RPMI8226 (cell line): ENCODE results near the gene TRPM4.
"Not testable (repeated sequence)": the region's sequence is repeated elsewhere in the genome, so short reads cannot be mapped to it uniquely, and the experiment has no call there.

Experiments
- DNase-seq: peaks from one replicate; pipeline ENCODE4 v3.0.0-alpha.2; 2015

The TRPM4 gene

DNA sequence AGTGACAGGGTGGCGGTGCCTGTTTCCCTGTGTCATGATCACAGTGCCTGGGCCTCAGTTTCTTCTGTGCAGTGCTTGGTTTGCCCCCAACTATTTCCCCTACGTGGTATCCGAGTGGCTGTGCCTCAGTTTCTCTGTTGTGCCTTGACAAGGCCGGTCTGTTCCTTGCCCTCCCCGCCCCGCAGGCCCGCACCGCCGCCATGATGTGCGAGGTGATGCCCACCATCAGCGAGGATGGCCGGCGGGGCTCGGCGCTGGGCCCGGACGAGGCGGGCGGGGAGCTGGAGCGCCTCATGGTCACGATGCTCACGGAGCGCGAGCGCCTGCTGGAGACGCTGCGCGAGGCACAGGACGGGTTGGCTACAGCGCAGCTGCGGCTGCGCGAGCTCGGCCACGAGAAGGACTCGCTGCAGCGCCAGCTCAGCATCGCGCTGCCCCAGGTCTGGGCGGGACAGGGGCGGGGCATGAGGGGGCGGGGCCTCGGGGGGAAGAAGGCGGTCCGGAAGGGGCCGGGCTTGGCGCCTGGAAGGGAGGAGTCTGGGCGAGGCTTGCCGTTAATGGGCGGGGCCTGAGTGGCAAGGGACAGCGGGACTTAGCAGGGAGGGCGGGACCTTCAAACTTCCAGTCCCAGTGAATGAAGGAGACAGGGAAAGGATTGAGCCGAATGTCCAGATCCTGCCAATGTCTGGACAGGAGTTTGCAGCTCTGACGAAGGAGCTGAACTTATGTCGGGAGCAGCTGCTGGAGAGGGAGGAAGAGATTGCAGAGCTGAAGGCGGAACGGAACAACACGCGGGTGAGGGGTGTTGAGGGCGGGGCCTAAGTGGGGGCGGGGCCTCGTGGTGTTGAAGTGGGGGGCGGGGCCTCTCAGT, 29.7 kb upstream of the TRPM4 start:
- peak; percentile 95 for DNase-seq

DNA sequence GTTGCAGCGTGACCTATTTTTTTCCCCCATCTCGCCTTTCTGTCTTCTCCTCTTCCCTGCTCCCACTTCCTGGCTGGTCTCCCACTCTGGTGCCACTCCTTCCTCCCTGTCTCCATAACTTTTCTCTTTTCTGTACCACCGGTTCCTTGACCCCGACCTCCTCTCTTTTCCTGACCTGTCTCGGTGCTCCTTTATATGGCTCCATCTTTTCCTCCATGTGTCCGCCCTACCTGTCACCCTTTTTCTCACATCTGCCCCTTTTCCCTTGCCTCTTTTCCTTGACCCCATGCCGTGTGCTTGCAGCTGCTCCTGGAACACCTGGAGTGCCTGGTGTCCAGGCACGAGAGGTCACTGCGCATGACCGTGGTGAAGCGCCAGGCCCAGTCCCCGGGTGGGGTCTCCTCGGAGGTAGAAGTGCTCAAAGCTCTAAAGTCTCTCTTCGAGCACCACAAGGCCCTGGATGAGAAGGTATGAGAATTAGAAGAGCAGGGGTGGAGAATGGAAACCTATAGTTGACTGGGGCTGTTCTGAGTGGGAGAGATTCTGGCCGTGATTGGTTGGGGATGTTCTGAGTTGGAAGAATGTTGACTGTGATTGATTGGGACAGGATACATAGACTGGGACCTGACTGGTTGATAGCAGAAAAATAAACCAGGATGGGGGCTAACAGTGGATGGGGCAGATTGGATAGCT, 28.9 kb upstream of the TRPM4 start:
- no peak for DNase-seq

DNA sequence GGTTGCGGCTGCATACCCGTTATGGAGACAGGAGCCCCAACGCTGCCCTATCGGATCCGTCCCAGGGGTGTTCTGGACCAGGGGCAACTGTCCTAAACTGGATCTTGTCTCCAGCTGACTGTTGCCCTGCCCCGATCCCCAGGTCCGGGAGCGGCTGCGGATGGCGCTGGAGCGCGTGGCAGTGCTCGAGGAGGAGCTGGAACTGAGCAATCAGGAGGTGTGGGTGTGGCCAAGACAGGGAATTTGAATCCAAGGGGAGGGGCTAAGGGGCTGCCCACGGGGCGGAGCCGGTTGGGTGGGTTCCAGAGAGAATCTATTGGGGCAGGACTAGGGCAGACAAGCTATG, 28.4 kb upstream of the TRPM4 start:
- no peak for DNase-seq

DNA sequence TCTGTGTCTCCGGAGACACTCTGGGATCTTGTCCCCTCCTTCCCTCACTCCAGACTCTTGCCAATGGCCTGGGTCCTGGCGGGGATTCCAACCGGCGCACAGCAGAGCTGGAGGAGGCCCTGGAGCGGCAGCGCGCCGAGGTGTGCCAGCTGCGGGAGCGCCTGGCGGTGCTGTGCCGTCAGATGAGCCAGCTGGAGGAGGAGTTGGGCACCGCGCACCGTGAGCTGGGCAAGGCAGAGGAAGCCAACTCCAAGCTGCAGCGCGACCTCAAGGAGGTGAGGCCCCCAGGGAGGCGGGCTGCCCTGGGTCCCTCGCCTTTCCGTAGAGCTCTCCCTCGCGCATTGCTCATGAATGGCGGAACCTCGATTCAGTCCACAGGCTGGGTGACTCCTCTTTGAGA, 27.3 kb upstream of the TRPM4 start:
- DNase-seq, result no peak

DNA sequence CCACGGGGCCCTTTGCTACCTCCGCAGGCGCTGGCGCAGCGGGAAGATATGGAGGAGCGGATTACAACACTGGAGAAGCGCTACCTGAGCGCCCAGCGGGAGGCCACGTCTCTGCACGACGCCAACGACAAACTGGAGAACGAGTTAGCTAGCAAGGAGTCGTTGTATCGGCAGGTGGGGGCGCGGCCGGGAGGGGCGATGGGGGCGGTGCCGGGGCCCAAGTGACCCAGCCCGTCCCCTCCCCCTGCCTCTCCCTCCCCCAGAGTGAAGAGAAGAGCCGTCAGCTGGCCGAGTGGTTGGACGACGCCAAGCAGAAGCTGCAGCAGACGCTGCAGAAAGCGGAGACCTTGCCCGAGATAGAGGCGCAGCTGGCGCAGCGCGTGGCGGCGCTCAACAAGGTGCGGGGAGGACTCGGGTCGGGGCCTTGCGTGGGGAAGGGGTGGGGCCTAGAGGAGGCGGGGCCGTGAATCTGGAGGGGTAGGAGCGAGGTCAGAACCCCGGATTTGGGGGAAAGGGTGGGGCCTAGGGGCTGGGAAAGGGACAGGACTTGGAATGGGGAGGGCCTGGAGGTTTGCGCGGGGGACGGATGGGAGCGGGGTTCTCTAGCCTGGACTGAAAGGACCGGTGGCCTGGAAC, 24.5 kb upstream of the TRPM4 start:
- DNase-seq, result no peak

DNA sequence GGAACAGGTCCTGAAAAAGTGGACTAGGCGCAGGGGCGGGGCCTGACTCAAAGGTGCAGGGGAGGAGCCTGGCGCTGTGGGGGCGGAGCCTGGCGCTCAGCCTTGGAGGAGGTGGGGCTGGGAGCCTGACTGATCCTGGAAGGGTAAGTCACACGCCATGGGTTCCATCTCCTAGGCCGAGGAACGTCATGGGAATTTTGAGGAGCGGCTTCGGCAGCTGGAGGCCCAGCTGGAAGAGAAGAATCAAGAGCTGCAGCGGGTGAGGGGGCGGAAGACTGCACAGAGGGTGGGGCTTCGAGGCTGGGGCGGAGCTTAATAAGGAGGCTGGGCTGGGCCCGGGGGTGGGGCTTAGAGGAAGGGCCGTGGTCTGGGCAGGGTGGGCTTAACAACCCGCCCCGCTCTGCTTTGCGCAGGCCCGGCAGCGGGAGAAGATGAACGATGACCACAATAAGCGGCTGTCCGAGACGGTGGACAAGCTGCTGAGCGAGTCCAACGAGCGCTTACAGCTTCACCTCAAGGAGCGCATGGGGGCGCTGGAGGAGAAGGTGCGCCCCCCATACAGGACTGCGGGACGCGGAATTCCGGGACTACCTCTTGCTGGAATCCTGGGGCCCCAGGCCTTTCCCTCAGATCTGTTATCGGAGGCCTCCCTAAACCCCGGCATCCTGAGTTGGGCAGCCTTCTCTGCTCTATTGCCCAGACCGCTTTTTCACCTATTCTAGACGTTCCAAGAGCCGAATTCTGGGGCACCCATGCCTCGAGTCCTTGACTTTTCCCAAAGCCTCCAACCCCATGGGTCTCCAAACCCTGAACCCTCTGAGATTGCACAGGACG, 23.8 kb upstream of the TRPM4 start:
- no peak for DNase-seq

DNA sequence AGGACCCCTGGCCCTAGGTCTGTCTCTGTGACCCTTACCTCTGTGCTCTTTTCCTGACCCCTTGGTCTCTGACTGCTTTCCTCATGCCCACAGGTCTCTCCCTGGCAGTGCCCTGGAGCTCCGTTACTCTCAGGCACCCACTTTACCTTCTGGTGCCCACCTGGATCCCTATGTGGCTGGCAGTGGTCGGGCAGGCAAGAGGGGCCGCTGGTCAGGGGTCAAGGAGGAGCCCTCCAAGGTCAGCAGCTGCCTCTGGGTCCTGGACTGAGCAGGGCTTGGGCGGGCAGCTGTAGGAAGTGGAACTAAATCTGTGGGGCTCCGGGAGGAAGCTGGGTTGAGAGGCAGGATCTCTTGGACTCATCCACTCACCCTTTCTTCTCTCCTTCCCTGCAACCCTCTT, 21.9 kb upstream of the TRPM4 start:
- DNase-seq, result no peak

DNA sequence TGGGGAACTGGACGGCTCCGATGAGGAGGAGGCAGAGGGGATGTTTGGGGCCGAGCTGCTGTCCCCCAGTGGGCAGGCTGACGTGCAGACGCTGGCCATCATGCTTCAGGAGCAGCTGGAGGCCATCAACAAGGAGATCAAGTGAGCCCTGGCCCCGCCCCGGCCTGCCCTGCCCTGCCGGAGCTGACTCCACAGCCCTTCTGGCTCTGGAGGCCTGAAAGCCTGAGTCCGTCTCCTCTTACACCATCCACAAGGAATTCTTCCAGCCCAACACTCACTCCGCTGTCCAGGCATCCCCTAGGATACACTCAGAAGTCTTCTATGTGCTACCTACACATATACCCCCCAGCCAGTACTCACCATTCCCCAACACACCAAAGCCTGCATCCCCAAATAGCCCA, 20.8 kb upstream of the TRPM4 start:
- no peak for DNase-seq

DNA sequence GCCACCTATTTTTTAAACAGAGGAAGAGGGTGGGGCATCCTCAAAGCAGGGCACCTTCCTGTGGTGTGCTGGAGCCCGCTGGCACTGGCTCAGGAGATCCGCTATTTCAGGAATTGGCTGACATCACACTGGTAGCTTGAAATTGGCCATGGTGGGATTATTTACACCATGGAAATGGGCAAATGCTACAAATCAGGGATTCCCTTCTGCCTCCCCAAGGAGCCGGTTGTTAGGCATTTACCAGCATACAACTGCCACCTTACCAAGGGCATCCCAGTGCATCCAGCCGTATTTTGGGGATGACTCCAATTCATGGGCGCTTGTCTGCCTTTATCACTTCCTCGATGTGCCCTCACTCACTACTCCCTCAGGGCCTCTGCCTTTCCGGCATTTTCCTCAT, 16.6 kb upstream of the TRPM4 start:
- DNase-seq, result no peak

DNA sequence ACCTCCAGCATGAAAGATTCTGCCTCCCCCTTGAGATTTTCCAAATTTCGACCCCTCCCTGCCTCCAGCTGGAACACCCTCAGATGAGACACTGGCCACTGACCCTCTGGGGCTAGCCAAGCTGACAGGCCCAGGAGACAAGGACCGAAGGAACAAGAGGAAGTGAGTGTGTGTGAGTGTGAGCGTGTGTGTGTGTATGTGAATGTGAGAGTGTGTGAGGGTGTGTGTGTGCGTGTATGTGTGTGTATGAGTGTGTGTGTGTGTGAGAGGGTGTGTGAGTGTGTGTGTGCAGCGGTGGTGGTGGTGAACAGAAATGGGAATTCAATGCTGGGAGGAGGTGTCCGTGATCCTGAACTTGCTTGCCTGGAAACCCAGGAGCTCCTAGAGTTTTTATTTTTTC, 16.2 kb upstream of the TRPM4 start:
- DNase-seq, result no peak

DNA sequence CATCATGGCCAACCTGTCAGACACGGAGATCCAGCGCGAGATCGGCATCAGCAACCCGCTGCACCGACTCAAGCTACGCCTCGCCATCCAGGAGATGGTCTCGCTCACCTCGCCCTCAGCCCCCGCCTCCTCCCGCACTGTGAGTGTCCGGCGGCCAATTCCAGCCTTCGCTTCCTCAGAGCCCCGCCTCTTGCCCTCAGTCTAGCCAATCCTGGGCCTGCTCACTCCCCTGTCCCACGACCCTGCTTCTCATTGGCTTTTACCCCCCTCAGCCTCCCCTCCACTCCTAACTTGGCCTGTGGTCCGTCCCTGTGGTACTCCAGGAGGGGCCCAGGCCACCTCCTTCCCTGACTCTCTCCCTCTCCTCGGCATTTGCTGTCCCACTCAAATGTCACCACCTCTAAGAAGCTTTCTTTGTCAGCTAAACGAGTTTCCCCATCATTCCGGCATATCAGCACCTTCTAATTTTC, 14.7 kb upstream of the TRPM4 start:
- no peak for DNase-seq

DNA sequence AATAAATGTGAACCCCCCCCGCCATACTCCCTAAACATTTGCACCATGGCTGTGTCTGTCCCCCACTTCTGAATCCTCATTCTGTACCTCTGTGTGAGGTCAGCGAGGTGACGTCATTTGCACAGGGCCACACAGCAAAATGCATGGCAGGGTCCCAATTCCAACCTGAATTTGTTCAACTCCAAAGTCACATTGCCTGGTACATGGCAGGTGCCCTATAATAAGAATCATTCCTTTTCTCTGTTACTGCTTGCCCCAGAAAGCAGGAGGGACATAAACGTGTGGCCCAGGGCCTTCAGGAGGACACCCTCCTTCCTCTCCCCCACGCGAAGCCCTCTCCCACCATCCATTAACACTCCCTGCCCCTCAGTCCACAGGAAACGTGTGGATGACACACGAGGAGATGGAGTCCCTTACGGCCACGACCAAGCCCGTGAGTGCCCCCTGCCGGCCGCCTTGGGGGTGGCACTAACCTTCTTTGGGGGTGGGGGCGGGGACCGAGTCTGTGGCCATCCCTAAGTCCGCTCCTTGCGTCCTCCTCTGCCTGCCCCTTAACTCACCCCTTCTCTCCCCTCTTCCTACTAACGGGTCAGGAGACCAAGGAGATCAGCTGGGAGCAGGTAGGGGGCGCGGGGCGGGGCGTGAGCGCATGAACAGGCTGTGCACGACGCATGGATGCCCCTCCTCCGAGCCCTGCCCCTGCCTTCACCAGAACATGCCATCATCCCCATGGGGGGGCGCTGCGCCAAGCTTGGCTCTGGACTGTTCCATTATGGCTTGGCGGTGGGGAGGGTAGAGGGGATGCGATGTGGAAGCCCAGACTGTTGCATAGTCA, 11.8 kb upstream of the TRPM4 start:
- peak; percentile 73 for DNase-seq

DNA sequence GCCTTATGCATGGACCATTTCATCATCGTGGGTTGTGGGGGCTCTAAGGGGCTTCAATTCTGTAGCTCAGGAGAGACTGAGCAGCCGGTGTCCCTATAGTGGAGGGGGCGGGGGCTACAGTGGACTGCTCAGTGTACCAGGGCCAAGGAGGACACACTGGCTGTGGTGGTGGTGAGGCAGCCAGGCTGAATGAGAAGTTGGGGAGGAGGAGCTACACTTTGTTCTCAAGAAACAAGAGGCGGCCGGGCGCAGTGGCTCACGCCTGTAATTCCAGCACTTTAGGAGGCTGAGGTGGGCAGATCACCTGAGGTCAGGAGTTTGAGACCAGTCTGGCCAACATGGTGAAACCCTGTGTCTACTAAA, 11.2 kb upstream of the TRPM4 start:
- not testable (repeated sequence) for DNase-seq

DNA sequence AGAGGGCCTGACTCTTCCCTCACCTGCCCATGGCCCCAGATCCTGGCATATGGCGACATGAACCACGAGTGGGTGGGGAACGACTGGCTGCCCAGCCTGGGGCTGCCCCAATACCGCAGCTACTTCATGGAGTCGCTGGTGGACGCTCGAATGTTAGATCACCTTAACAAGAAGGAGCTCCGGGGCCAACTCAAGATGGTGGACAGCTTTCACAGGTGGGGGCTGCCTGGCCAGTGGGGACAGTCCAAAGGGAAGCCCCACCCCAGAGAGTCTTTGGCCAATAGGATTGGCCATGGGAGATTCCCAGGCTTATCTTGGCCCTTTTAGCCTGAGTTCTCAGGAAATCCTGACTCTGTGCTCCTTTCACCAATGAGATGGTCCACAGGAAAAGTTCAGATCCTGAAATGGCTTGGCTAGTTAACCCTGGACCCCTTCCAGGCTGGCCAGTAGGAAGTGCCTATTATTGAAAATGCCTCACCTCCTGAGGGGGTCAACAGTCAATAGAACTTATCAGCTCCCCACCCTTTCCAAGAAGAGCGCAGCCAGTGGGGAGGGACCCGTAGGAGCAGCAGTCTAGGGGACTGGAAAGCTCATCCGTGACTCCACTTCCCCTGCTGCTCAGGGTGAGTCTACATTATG, 9.4 kb upstream of the TRPM4 start:
- DNase-seq, result no peak

DNA sequence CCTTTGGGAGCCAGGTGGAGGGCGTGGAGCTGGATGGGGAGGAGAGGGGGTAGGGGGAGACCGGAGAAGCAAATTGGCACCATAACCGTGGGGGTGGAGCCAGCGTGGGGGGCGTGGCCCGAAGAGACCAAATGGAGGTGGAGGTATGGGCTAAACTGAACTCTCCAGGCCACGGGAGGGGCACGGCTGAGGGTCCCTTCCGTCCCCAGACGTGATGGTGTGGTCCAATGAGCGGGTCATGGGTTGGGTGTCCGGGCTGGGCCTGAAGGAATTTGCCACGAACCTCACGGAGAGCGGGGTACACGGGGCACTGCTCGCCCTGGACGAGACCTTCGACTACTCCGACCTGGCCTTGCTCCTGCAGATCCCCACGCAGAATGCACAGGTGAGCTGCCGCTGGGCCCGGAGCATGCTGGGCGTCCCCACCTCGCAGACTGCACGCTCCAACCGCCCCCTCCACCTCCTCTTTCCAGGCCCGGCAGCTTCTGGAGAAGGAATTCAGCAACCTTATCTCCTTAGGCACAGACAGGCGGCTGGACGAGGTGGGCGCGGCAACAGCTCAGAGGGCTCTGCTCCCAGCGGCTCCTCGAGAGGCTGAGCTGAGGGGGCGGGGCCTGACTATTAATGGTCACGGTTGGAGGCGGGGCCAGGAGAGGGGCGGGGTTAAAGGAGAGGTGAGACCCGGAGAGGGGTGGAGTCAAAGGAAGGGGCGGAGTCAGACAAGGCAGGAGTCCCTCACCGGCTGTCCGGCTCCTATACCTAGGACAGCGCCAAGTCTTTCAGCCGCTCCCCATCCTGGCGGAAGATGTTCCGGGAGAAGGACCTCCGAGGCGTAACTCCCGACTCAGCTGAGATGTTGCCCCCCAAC, 8.6 kb upstream of the TRPM4 start:
- DNase-seq, result peak; percentile 92

DNA sequence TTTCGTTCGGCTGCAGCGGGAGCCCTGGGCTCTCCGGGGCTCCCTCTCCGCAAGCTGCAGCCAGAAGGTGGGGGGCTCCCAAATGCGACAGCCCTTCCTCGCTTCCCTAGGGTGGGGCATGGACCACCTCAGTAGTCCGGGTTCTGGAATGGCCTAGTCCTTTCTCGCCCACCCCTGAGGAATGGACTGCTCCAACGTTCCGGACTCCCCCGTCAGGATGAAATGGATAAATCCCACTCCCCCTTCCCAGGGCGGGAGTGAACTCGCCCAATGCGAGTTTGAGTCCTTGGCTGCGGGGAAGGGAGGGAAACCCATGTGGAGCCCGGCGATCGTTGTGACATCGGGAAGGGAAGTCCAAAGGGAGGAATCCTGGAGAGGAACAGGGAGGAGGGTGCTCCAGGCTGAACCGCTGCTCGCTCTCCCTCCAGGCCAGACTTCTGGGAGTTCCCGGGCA, 7.9 kb upstream of the TRPM4 start:
- DNase-seq, result peak; percentile 34

DNA sequence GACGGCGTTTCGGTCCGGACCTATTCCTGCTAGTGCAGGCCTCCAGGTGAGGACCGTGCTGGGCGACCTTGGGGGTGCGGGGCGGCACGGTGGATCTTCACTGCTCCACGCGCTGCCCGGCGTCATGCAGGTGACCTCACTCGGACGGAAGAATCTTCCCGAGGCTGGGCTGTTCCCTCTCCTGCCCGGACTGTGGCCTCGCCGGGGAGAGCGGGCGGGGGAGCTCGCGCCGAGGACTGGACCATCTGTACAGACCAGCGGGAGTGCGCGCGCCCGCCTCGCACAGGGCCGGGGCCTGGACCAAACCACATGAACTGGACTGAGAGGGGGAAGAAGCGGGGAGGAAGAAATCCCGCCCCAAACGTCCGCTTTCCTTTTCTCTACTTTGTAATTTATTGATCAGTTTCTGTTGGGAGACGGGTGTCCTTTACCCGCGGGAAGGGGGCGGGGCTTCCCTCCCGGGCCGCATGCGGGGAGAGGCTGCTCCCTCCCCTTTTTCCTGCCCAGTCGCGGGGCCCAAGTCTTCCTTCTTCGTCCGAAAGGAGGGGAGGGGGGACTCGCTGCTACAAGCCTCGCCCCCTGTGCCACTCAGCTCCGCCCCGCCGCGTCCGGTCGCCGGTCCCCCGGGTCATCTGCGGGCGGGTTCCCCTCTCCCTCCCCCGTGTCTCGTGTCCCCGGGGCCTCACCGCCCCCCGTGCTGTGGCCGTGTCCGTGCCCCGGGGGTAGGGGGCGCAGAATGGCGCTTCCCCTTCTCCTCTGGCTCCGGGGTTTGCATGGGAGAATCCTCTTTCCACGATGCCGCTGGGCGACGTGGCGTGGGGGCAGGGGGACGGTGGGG, 7.3 kb upstream of the TRPM4 start:
- DNase-seq, result peak; percentile 82

DNA sequence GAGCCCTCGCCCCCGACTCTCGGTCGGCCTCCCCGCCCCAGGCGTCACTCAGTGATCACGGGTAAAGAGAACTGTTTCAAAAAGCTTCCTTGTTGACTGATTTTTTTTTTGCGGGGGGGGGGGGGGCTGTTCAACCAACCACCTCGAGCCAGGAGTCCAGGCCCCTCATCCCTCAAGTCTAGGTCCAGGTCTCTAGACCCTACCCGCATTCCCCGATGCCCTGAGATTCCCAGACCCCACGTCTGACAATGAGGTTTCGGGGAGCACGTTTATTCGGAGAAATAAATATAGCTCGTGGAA, 6.7 kb upstream of the TRPM4 start:
- DNase-seq, result no peak

DNA sequence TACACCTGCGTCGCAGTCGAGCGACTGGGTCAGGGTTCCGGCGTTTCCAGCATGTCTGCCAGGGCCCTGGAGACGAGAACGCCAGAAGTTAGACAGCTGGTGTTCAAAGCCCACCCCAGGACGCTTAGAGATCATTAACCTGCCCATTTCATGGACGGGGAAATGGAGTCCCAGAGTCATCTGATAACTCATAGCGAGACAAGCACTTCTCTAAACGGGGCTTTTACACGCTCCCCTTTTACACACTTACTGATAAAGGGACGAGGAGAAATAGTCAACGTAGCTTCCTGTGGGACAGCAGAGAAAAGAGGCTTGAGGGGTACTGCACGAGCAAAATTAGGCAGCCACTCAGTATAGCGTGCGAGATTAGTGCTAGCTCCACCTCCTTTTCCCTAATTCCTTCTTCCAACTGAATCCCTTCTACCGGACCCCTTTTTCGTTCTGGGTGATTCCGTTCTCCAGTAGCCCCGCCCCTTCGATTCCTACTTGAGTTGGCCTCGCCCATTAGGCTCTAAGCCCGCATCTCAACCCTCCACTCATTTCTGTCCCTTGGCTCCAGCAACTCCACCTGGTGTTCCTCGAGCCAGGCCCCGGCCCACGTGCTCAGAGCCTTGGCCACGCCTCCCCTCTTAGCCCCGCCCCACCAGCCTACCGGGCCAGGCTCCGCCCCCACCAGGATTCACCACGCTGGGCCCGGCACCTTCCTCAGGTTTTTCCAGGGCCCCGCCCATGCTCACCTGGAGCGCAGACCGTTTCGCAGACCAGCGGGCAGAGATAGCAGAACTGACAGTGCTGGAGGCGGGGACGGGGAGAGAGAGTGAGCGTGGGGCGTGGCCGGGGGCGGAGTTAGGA, 6.1 kb upstream of the TRPM4 start:
- DNase-seq, result peak; percentile 80
